HG03354 (cell line): ENCODE results near the gene COX20.

ENCODE experiments used
- ATAC-seq: cut with Tn5 transposase; IDR thresholded peaks from one replicate; pipeline ENCODE4 v1.9.1; 2021; ENCODE audit warnings: mild to moderate bottlenecking; ENCODE audit not compliant: unreplicated experiment, poor library complexity, severe bottlenecking

Gene COX20

GRCh38 chr1:244868484-244869363 is 33.3 kb downstream of the COX20 start:
- no peak for ATAC-seq

- ATAC-seq = no peak
Measured at GRCh38 chr1:244869364-244869827, 33.9 kb downstream of the COX20 start.

DNA sequence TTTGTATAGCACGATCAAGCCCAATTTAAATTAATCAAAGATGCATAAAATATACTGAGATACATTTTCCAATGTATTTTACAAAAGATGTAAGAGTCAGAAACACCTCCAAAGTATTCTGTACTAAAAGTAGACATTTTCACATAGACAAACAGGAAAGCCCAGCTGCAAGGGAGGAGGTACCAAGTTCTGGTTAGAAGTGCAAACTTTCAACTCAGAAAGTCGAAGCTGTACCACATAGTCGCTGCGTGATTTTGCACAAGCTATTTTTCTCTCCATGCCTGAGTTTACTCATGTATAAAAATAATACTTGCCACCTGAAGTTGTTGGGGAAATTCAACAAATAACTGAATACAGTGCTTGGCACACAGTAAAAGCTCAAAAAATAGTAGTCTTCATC is 34.5 kb downstream of the COX20 start:
- ATAC-seq = no peak

DNA sequence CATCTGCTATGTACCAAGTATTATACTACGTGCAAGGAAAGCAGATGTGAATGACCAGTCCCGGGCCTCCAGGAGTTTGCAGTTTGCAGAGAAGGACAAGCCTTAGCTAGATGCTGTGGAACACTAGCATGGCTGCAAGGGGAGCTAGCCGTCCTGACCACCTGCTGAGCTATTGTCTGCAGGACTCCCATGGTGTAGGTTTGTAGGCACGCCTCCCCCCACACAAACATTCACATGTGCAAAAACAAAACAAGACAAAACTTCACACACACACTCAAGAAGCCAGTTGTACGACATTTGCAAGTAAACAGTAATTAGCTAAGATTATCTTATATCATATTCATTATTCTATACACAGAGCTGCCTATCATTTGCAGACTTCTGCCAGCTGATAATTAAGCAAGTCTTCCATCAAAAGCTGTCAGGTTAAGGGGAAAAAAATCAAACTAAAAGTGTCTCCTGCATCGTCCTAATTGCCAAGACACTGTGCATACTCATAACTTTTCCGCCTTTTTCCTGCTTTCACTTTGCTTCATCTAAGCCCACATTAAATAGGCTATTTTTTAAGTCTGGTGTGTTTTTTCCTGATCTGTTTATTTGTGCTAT is 39.6 kb downstream of the COX20 start:
- ATAC-seq = no peak

DNA sequence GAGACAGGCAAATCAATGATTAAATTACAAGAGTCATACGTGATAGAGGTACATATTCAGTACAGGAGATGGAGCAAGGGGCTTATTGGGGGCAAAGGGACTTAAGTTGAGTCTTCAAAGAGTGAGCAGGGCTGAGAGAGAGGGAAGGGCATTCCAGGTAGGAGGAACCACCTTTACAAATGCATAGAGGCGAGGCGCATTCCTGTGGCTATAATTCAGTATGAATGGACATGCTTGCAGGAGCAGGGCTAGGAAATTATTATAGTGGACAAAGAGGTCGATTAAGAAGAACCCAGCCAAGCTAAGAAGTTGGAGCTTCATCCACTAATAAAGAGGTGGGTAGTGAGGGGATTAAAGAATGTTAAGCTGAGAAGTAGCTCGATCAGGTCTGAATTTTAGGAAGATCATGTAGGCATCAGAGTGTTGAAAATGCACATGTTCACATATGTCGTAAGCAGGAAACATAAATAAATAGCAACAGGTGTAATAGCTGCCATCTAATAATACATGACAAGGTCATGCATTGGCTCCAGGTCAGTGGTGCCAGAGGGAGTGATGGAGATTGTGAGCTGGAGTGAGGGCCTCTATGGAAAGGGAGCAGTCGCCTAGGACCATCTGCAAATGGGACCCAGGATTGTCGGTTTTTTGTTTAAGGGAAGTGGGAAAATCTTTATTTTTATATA is 40.9 kb downstream of the COX20 start:
- ATAC-seq = no peak

DNA sequence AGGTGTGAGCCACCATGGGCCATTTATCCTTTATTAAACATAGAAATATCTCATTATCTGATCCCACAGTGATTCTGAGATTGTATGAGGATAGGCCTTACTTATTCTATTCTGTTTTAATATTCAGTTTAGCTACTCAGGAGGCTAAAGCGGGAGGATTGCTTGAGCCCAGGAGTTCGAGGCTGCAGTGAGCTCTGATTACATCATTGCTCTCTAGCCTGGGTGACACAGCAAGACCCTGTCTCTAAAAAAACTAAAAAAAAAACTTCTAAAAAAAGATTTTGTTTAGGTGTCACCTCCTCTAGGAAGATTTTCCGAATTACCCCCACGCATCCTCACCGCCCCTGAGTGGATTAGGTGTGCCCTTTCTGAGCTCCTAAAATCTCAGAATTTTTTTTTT is 43.2 kb downstream of the COX20 start:
- ATAC-seq = no peak

GRCh38 chr1:244881552-244882280 is 46.3 kb downstream of the COX20 start:
- ATAC-seq = no peak

DNA sequence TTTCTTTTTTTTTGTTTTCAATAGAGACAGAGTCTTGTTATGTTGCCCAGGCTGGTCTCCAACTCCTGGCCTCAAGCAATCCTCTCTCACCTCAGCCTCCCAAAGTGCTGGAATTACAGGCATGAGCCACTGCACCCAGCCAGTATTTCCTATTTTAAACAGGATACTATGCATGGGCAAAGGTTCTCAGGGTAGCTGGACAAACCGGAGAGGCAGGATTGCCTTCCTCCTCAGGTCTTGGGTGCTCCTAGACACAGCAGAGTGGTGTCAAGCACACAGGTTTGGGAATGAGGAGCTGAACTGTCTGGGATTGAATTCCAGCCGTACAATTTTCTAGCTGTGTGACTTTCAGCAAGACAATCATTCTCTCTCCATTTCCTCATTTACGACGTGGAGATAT is 51.8 kb downstream of the COX20 start:
- ATAC-seq = no peak

- ATAC-seq = no peak
Measured at GRCh38 chr1:244893836-244894235, 58.4 kb downstream of the COX20 start.
